Measurements from ENCODE around the gene ZNF407.
"Not testable (repeated sequence)": the region's sequence is repeated elsewhere in the genome, so short reads cannot be mapped to it uniquely, and the experiment has no call there.

ZNF407 gene

DNA sequence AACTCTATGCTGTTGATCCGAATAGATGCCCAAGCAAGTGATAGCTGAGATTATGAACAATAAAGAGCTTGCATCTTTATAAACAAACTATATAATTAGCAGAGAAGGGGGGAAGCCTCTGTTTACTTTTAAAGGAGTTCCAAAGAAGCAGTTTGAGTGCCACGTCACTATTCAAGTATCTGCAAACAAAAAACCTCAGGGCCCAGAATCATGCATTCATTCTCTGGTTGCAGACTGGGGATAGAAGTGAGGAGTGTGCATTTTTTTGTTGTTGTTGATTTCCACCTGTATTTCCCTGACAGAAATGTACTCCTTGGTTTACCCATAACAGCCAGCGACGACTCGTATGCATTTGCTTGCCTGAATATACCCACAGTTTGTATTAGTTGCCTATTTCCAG is 347.0 kb downstream of the ZNF407 start:
- FAIRE-seq, result no peak

DNA sequence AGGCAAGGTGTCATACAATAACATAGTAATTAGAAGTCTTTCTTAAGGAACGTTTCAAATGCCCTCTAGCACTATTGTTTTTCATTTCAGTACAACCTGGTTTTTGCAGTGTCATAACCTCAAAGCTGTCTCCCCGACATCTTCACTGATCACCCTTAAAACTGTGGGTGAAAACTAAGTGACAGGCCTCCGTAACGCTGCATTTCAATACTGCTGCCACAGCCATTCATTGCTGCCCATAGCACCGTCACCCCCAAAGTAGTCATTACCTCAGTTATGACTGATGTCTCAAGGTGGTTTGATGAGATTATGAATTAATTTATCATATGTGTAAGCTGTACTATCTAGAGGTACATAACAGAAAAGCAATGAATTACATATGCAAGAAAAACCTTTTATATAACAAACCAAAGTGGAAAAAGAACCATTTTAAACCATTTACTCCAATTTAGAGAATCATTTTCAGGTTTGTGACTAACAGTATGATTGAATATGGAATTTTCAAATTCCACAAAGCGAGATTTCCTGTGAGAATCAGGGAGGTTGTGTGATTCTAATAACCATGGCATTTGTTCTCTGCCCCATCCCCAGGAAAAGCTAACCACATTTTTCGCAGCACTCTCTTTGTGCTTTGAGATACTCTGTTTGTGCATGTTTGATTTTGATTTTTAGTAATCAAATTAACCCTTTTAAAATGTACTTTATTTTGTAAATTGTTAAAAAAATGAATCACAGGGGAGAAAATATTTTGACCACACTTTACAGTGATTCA is 348.3 kb downstream of the ZNF407 start:
- no peak for FAIRE-seq

DNA sequence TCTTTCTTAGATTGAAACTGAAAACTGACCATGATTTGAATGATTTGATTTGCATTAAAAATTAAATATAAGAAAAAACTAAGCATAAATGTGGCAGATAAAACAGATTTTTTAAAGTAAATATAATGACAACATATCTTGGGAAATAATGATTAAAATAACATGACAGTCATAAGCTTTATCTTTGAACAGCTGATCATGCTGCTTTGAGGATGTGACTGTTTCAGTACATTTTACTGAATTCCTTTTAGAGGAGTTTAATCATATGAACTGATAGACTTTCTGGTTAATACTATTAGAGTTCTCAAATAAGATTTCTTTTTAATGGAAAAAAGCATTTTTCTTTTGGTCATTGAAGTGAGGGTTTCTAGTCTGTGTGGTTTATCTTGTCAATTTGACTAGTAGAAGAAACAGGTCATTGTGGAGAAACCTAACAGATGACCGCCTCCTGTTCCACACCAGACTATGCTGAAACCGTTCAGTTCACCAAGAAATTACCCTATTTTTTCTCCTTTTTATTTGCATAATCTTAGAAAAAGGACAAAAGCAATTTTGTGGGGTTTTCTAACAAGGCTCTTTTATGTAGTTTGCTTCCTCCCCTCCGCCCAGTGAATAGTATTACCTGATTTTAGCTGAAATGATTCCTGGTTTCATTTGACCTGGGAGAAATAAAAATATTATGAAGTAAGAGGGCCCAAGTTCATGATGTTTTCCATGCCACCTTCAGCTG is 349.1 kb downstream of the ZNF407 start:
- no peak for FAIRE-seq

DNA sequence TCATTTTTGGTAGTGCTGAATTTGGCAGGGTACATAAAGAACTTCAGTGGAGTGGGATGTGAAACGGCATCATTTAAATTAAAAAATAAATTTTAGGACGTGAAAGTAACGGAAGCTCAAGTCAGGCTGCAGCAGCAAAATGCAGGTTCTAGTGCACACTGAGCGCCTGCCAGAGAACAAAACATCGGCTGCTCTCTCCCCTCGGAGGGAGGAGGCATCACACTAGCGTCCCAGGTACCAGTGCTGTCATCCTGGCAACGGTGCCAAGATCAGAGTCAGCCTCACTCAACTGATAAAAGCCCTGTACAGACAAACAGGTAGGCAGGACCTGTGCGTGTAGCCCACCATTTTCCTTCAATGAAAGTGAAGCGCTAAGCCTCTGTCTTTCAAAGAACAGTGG is 349.7 kb downstream of the ZNF407 start:
- FAIRE-seq, result no peak

DNA sequence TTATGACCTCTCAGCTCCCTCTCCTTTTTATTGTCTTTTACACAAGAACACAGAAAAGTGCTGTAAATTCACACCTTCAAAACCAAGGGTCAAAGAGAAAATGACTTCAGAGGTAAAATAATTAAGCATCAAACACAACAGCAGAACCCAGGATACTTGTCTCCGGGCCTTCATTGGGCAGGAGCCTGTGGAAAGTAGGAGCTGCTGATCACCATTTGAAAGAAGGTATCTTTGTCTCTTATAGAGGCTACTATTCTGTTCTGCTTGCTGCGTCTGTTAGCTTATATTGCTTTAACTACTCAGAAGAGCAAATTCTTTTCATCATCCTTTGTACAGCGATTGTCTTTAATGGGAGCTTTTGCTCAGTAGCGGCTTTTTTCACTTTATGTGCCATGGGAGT is 350.2 kb downstream of the ZNF407 start:
- FAIRE-seq, result no peak

DNA sequence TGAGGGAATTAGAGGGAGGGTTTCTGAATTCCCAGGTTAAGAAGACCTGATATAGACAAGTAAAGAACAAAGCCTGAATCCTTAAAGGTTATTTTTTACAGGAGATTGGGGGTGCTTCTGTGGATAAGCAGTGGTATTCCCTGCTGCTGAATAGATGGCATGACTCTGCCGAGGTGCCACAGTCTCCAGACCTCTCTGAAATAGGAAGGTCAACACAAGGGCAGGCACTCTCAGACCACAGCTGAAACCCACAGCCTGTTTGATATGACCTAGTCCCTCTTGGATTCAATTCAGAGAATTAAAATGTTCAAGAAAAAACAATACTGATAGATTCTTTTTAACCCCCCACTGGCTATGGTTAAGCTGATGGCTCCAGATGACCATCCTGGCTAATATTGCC is 351.9 kb downstream of the ZNF407 start:
- FAIRE-seq, result no peak

DNA sequence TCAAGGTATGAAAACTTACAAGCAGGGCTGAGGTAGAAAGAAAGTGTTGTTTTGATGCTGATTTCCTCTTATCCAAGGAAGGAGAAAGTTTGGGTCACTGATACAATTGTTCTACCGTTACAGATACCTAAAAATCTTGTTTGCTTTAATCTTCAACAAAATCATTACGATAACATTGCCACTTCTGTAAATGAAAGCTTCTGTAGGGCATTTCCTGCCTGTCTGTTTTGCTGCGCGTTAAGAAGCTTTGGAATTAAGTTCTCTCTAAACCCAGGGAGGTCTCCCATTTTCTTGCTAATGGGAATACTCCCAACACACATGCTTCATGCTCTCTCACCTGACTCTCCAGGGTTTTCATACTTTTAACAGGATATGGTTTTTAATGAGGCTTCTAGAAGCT is 352.8 kb downstream of the ZNF407 start:
- FAIRE-seq, result no peak

DNA sequence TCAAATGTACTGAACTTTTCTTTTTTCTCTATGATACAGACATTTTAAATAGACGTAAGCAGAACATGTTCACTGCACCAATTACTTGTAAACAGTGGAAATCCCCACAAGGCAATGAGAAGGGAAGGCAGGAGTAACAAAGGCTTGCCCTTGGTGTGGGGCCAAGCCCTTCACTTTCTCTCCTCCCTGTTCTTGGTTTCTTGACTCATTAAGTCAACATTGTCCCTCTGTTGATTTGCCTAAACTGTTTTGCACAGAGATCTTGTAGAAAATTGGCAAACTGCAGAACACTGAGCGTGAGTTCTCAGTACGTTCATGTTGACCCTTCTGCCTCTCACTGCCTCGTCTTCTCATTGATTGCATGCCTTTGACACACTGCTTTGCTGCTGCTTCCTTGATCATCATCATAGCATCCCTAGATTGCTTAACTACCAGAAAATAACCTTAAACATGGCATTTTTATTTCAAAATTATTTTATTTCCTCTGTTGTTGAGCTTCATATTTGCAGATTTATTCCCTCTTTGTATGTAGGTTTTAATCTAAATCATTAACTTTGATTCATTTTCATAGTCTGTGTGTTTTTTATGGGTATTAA is 353.6 kb downstream of the ZNF407 start:
- FAIRE-seq, result no peak

DNA sequence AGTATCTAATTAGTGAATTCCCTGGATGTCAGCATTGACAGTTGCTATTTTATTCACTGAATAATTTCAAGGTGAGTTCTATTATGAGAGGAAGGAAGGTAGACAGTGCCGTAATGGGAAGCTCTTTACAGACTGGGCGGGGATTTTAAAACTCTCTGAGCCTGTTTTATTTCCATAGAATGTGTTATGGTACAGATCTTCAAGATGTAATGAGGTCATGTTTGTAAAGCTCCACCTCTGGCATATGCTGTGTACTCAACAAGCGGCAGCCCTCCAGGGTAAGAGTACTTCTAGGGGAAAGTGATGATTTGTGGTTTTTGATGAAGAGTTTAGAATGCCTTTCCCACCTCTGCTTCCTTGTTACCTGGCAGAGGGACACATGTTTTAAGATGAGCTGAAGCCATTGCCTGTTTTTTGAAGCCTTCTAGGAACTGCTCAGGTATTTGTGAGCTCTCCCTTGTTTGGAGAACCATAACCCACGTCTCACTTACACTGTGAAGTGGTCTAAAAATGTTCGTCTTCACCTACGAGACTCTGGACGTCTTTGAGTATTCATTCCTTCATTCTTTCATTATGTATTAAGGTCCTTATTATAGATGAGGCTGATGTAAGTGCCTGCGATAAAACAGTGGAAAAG is 360.0 kb downstream of the ZNF407 start:
- no peak for FAIRE-seq

DNA sequence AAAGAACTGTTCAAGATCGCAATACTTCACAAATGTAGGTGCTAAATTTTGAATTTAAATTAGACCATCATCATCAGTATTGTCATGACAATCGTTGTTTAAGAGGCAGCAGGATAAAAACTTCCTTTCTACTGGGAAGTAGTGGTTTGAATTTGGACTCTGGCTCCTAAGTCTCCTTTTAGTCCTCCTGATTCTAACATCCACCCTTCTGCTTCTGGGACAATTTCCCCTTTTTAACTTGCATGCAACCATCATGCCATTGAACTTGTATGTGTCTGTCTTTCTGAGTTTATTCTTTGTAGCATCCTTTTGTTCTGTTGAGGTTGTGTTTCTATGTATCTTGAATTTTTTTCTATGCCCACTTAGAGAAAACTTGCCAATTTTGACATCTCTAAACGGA is 361.5 kb downstream of the ZNF407 start:
- FAIRE-seq, result no peak

DNA sequence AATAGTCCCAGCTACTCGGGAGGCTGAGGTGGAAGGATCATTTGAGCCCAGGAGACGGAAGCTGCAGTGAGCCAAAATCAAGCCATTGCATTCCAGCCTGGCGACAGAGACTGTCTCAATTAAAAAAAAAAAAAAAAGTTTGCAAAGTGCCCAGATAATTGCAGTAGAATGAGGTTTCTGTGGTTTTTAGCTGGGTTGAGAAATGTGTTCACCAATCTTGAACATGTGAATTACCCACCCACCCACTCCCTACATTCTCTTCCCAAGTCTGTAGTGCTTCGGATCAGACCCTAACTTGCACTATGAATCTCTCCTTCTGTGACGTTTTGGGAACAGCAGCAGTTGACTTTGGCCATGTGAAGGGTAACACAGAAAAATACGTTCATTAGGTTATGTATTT is 363.9 kb downstream of the ZNF407 start:
- no peak for FAIRE-seq

DNA sequence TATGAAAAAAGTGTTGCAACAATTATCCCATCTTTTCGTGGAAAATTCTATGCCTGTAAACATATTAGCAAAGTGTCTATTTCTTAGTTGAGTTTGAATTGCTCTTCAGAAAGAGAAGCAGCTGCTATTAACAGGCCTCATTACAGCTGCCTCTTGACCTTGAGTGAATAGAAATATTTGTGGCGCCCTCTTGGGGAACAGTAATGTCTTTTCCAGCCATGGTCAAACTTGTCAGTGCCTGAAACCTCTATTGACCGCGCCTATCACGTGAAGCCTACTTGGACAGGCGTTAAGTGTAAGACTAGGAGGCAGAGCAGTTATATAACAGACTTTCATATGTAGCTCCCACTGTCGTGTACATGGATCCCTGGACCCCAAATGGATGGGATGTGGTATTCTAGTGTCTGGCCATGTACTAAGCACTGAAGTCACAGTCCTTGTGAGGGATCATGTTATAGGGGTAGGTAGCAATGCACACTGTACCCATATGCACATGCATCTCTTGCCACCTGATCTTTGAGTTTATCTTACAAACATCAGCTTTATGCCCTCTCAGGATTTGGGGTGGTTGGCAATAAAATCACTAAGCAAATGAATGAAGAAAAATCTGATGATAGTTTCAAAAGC is 366.3 kb downstream of the ZNF407 start:
- no peak for FAIRE-seq

DNA sequence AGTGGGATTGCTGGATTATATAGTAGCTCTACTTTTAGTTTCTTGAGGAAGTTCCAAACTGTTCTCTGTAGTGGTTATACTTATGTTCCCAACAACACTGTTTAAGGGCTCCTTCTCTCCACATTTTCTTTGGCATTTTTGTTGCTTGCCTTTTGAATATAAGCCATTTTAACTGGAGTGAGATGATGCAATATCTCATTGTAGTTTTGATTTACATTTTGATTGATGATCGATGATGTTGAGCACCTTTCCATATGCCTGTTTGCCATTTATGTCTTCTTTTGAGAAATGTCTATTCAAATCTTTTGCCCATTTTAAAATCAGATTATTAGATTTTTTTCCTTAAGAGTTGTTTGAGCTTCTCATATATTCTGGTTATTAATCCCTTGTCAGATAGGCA is 368.0 kb downstream of the ZNF407 start:
- FAIRE-seq, result no peak

DNA sequence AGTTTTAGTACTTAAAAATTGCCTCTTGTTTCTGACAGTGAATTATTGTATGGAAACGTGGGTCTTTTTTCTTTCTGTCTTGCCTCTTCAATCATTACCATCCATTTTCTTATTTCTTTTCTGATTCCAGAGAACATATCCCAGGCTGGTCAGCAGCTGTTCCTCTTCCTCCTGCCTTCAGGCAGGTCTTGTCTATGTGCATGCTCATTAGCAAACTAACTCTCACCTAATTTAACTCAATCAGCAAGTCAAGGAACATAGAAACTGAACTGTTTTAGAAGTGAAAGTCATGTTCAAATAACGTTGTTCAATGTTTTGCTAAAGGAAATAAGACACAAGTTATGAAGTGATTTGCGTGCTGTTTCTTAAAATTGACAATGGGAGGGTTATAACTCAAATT is 369.8 kb downstream of the ZNF407 start:
- no peak for FAIRE-seq

DNA sequence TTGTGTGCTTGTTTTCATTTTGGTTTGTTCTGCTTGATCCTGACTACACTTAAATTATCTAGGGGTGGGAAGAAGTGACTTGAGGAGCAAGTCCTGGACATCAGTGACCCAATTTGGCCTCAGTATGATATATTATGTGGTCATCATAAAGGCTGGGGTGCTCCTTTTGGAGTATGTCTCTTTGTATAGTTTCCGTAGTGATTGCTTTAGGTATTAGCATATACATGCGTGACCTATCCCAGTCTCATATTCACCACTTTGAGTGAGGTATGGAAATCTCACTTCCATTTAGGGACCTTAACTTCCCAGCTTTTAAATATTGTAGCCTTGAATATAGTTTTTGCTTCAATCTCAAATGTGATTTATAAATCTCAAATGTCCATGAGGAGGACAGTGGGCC is 370.3 kb downstream of the ZNF407 start:
- FAIRE-seq, result no peak

DNA sequence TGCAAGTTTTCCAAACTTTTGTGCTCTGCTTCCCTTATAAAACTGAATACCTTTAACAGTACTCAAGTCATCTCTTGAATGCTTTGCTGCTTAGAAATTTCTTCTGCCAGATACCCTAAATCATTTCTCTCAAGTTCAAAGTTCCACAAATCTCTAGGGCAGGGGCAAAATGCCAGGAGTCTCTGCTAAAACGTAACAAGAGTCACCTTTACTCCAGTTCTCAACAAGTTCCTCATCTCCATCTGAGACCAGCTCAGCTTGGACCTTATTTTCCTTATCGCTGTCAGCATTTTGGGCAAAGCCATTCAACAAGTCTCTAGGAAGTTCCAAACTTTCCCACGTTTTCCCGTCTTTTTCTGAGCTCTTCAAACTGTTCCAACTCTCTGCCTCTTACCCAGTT is 373.7 kb downstream of the ZNF407 start:
- not testable (repeated sequence) for FAIRE-seq

DNA sequence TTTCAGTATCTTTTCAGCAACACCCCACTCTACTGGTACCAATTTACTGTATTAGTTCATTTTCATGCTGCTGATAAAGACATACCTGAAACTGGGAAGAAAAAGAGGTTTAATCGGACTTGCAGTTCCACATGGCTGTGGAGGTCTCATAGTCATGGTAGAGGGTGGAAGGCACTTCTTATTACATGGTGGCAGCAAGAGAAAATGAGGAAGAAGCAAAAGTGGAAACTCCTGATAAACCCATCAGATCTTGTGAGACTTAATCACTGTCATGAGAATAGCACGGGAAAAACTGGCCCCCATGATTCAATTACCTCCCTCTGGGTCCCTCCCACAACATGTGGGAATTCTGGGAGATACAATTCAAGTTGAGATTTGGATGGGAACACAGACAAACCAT is 374.1 kb downstream of the ZNF407 start:
- FAIRE-seq, result not testable (repeated sequence)

DNA sequence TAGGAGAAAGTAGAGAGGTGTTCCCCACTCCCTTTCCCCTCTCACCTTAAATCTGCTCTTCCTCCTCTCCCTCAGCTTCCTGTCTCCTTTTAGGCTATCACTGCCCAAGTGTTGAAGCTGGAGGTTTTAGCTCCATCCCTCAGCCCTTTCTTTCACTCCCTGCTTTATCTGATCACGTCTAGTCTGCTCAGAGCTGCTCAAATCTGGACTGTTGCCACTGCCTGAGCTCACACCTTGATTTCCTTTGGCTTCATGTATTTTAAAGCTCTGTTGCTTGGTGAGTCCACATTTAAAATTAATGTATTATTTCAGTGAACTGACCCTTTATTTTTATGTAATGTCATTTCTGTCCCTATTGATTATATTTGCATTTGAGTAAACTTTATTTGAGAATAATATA is 374.7 kb downstream of the ZNF407 start:
- FAIRE-seq, result no peak

DNA sequence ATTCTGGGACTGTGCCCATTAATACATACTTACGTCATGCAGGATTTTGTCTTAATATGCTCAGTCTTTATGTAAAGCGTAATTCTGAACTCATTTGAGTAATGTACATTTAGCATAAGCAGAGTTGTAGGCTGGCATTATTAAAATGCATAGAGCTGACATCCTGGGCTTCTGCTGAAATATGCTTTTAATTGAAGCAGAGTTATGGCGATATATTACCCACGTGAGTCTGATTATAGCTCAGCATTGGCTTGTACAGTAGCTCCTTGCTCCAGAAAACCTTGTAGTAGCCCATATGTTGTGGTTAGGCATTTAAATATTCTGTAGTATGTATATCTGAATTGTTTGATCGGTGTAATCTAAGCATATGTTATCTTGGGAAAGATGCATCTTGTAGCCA is 377.3 kb downstream of the ZNF407 start:
- FAIRE-seq, result no peak

DNA sequence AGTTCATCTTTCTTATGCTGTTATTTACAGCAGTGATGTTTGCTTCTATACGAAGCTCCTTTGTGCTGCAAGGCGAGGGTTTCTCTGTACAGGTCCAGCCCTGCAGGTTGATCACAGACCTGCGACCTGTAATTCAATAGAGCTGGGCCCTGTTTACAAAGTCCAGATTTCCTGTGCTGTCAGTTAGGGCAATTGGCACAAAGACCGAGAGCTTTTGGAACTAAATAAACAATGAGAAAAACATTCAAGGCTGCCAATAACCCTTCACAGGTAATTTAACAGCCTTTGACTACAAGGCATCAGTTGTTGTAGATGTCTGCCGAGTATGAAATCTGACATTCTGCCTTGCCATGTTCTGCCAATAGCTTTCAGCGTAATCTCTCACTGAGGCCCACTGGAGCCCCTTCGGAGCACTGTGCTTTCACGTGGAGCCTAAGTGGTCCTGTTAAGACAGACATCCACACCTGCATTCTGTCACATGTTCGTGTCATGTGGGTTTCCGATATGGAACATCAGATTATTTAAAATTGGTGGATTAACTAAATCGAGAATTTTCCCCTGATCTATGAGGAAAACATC is 378.8 kb downstream of the ZNF407 start:
- no peak for FAIRE-seq

DNA sequence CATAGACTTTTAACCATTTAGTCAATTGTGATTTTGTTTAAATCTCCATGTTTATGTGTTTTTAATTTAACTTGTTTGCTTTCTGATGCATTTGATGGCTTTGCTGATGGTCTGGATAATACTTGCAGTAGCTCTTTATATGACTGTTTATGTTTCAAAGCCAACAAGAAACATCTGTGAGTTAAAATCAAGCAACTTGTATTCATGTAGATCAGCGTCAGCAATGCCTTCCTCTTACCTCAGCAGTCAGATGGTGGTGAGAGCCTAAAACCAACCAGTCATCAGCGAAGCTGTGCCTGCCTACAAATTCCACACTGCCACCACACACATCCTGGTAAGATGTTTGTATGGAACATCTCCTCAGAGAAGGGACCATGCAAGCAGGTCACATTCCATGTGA is 379.4 kb downstream of the ZNF407 start:
- no peak for FAIRE-seq

DNA sequence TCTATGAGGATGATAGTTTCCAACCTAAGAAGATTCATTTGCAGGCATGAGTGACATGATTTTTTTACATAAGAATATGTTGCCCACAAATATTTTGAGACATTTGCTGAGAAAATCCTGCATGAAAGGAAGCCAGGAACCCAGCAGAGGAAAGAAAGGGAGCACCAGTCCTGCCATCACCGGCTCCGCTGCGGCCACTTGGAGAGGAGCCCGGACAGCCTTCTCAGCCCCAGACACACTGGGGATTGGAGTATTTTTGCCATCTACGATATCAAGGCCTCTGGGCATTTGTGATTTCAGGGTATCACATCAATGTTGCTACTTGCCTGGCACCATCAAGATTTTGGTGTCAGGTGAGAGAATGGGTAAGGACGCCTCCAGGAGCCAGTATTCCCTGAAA is 383.0 kb downstream of the ZNF407 start:
- FAIRE-seq, result no peak

DNA sequence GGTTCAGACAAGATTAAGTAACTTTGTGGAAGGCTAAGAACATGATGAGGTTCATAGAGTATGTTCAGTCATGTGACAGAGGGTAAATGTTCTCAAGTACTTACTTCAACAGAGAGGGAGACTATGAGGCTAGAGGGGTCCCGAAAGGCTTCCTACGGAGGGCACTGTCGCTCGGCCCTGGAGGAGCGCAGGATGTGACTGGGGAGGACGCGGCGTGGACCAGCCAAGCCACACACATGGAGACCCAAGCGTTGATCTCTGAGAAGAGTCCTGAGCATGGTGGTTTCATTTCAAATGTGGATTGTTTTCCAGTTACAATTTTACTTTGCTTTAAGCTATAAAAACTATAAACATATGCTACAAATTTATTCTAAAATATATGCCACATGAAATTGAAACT is 383.8 kb downstream of the ZNF407 start:
- FAIRE-seq, result no peak
